Heart right ventricle (tissue), 16 donors: Measurements from ENCODE around the gene CCDC15. TPM values are rescaled to one million over a fixed set of nuclear protein-coding genes. Genes with fewer than 3 reads are reported as not detected.

ENCODE experiments used
- ATAC-seq, 8 donors: fragments of 200-7000 bp; cut with Tn5 transposase; one replicate each; pipeline ENCODE4 v1.9.1; 2020; ENCODE audit warnings: mild to moderate bottlenecking in 8 of 8, moderate library complexity in 8 of 8, moderate number of reproducible peaks in 1 of 8
- DNase-seq, 2 donors: peaks; one replicate each; pipeline ENCODE4 v3.0.0-alpha.2; 2020
- H3K27ac ChIP-seq, 10 donors: fragments of 200-600 bp; sonication (generic) in 2 of 10; one replicate each; pipeline versions ENCODE4 v1.5.0 to v1.8.0; 2020 to 2022; ENCODE audit warnings: mild to moderate bottlenecking in 3 of 10
- H3K27me3 ChIP-seq, 7 donors: fragments of 200-600 bp; one replicate each; pipeline ENCODE4 v1.8.0; 2021 to 2022; ENCODE audit warnings: mild to moderate bottlenecking in 2 of 7
- H3K36me3 ChIP-seq, 9 donors: fragments of 200-600 bp; sonication (generic) in 1 of 9; one replicate each; pipeline versions ENCODE4 v1.5.0 to v1.8.0; 2020 to 2022; ENCODE audit warnings: mild to moderate bottlenecking in 2 of 9
- H3K4me1 ChIP-seq, 9 donors: fragments of 200-600 bp; sonication (generic) in 1 of 9; one replicate each; pipeline versions ENCODE4 v1.5.0 to v1.8.0; 2020 to 2022; ENCODE audit warnings: mild to moderate bottlenecking in 4 of 9
- H3K4me3 ChIP-seq, 10 donors: fragments of 200-600 bp; sonication (generic) in 2 of 10; one replicate each; pipeline versions ENCODE4 v1.5.0 to v1.8.0; 2020 to 2022; ENCODE audit warnings: mild to moderate bottlenecking in 7 of 10, moderate library complexity in 2 of 10
- H3K9me3 ChIP-seq, 11 donors: fragments of 200-600 bp in 10 of 11; sonication (generic) in 2 of 11; one replicate each; pipeline versions ENCODE4 v1.5.0 to v1.8.0; 2013 to 2022; ENCODE audit warnings: mild to moderate bottlenecking in 2 of 11, control low read depth in 1 of 11, moderate library complexity in 1 of 11
- CTCF ChIP-seq, 9 donors: fragments of 200-600 bp; sonication (generic) in 2 of 9; IDR thresholded peaks; one replicate each; pipeline versions ENCODE4 v1.5.0 to v1.8.0; 2021 to 2022; ENCODE audit warnings: antibody characterized with exemption in 9 of 9, mild to moderate bottlenecking in 5 of 9, moderate library complexity in 1 of 9
- WGBS, 2 donors: extraction: QIAGEN DNeasy Blood & Tissue Kit; methylation state at CpG; one replicate each; pipeline ENCODE4 v1.1.7; 2013; ENCODE audit warnings: inconsistent platforms in 1 of 2; 5-methylcytosine and 5-hydroxymethylcytosine counted together
- intact Hi-C, 10 donors: fragments of 100-400 bp; cut with DNase I; formaldehyde crosslinking; loops; one replicate each; pipeline versions ENCODE4 v1.11.1 to v1.14.2; 2022
- polyA plus RNA-seq, 2 donors: library from polyadenylated mRNA; stranded (reverse); fragments of 200-250 nt; gene quantifications; one replicate each; pipeline ENCODE4 v1.2.3, GENCODE V29; 2013
- total RNA-seq, 10 donors: library from RNA; stranded (reverse); fragmentation: NEBNext Ultra II Directional in 3 of 10; extraction: Animal tissue kit (Norgen Biotek cat#: 25700) in 3 of 10; gene quantifications; one replicate each; pipeline versions ENCODE4 v1.2.1 to v1.2.4, GENCODE V29; 2021 to 2023
- donor health status: Arrhythmogenic right ventricular cardiomyopathy.
- donor health status: ischemic (EF 13 %, LVEDD 7.1; RV severe dilation, severe dysfunction).
- donor health status: healthy with polysubstance abuse.
- donor health status: DM: no; HTN: yes; CAD: no.
- donor health status: DM: no; HTN: no; CAD: no.
- donor health status: ischemic (EF 25% LVEDD 6.9; RV normal size, moderate dysfunction).
- donor health status: ischemic (EF 25% LVEDD 5.7; RV mildly dilated, moderate dysfunction).
- donor health status: healthy.
- donor health status: DM: yes; HTN: yes; CAD: no.
- donor health status: Ischemic cardiomyopathy.
- donor health status: ischemic (EF 35%, LVEDD 5.7; RV mildly dilated, moderate dysfunction).
- donor health status: nonischemic (EF 11% LVEDD 7.7; RV severe dilation, severe dysfunction).
- donor health status: DM: yes; HTN: yes; CAD: no.
- donor health status: PGD.
- donor health status: ischemic (EF 29% LVEDD 5.4; RV normal size, mild dysfunction).
- donor health status: nonischemic (EF 23%, LVEDD 6.1; RV moderate dilation, normal function).

Gene CCDC15
- total and polyA plus RNA-seq, 12 donors: 0.07 to 0.83 (median 0.20) TPM

- peaks cover 0 to 4% (median 0%) of the 10 kb centered on the region in 11 donors for H3K9me3 ChIP-seq
- ATAC-seq (no peak), DNase-seq (no peak)
- H3K27ac ChIP-seq: no peak overlapping the region
- no peaks in the 10 kb centered on the region for H3K4me1 ChIP-seq
- WGBS, 2 donors: 62 to 64% methylated on average over 5 of the region's 5 CpGs
- intact Hi-C loops: no loop called here
- no peak for TF ChIP-seq CTCF (IDR thresholded peaks at IDR 0.05)
- no peak overlapping the region for H3K4me3 ChIP-seq
- no peaks in the 10 kb centered on the region for H3K27me3 ChIP-seq
- no peaks in the 10 kb centered on the region for H3K36me3 ChIP-seq
Measured at GRCh38 chr11:124943254-124943616, 10.8 kb upstream of the CCDC15 start.

- H3K4me1 ChIP-seq: no peaks in the 10 kb centered on the region
- intact Hi-C loops: no loop called here
- ATAC-seq (no peak), DNase-seq (no peak)
- H3K4me3 ChIP-seq: no peak overlapping the region
- H3K36me3 ChIP-seq: no peaks in the 10 kb centered on the region
- TF ChIP-seq CTCF (IDR thresholded peaks at IDR 0.05): no peak
- no peaks in the 10 kb centered on the region for H3K27me3 ChIP-seq
- no peak overlapping the region for H3K27ac ChIP-seq
- peaks cover 0 to 9% (median 0%) of the 10 kb centered on the region in 11 donors for H3K9me3 ChIP-seq
- WGBS, 2 donors: 47 to 77% methylated on average over 1 of the region's 1 CpG
Measured at GRCh38 chr11:124943741-124944140, 10.3 kb upstream of the CCDC15 start.

- Histone ChIP-seq H3K27ac (no peak overlapping the region), H3K4me1 (no peaks in the 10 kb centered on the region), H3K27me3 (no peaks in the 10 kb centered on the region), H3K9me3 (peaks cover 0 to 16% (median 0%) of the 10 kb centered on the region in 11 donors), H3K36me3 (no peaks in the 10 kb centered on the region), H3K4me3 (no peak overlapping the region)
- 83 to 87% methylated on average over 3 of the region's 3 CpGs for WGBS, 2 donors
- TF ChIP-seq CTCF (IDR thresholded peaks at IDR 0.05): no peak
- DNase-seq: no peak
- no peak for ATAC-seq
- intact Hi-C loops: no loop called here
Measured at GRCh38 chr11:124944565-124944964, 9.4 kb upstream of the CCDC15 start.

GRCh38 chr11:124945826-124946225, 8.2 kb upstream of the CCDC15 start:
- DNase-seq (no peak), ATAC-seq (no peak)
- intact Hi-C loops: no loop called here
- Histone ChIP-seq H3K27me3 (no peaks in the 10 kb centered on the region), H3K27ac (no peak overlapping the region), H3K4me1 (no peaks in the 10 kb centered on the region), H3K4me3 (no peak overlapping the region), H3K9me3 (peaks cover 0 to 16% (median 0%) of the 10 kb centered on the region in 11 donors), H3K36me3 (no peaks in the 10 kb centered on the region)
- no peak for TF ChIP-seq CTCF (IDR thresholded peaks at IDR 0.05)
- 75 to 76% methylated on average over 6 of the region's 6 CpGs for WGBS, 2 donors
